ENCODE data around the gene SPATA24. TPM values are rescaled to one million over a fixed set of nuclear protein-coding genes. Genes with fewer than 3 reads are reported as not detected.

The SPATA24 gene
- total and polyA plus RNA-seq, 2 of the 13 experiments (the other 11 are each of a cell fraction or from before 2014, with no cell fraction given) = 6.0 to 11.1 TPM

GRCh38 chr5:139388198-139388821, 15.6 kb downstream of the SPATA24 start (continued):
- TF ChIP-seq ARID4A (CRISPR knock-in tag; IDR thresholded peaks at IDR 0.05; ENCODE audit: borderline replicate concordance) (peak; percentile 62; the same call in 1 of the 2 replicates), ARID5B (CRISPR knock-in tag; IDR thresholded peaks at IDR 0.05) (peak; percentile 63), ZNF562 (CRISPR knock-in tag; IDR thresholded peaks at IDR 0.05; ENCODE audit: borderline replicate concordance) (no peak), PHF5A (CRISPR knock-in tag; IDR thresholded peaks at IDR 0.05; ENCODE audit: low read depth, unreplicated experiment) (no peak), RAD51 (IDR thresholded peaks at IDR 0.05; ENCODE audit: borderline replicate concordance) (no peak), JARID2 (CRISPR knock-in tag; IDR thresholded peaks at IDR 0.05; ENCODE audit: insufficient replicate concordance) (no peak), IKZF4 (CRISPR knock-in tag; IDR thresholded peaks at IDR 0.05; ENCODE audit: borderline replicate concordance, low read depth, not compliant biosample characterization) (no peak), U2AF1 (optimal IDR thresholded peaks at IDR 0.05; ENCODE audit: low read depth, low read length) (no peak), GLMP (CRISPR knock-in tag; IDR thresholded peaks at IDR 0.05; ENCODE audit: borderline replicate concordance) (no peak), BRF2 (CRISPR knock-in tag; IDR thresholded peaks at IDR 0.05) (no peak), REPIN1 (CRISPR knock-in tag; IDR thresholded peaks at IDR 0.05; ENCODE audit: borderline replicate concordance, low read depth) (no peak), ZSCAN25 (CRISPR knock-in tag; IDR thresholded peaks at IDR 0.05) (0 out of 2 replicates have a peak, but pooled peaks have one; percentile 5), ZFAT (CRISPR knock-in tag; conservative IDR thresholded peaks at IDR 0.05) (no peak), TP53 (CRISPR knock-in tag; conservative IDR thresholded peaks at IDR 0.05) (no peak), SAFB2 (CRISPR knock-in tag; IDR thresholded peaks at IDR 0.05; ENCODE audit: borderline replicate concordance, low read depth) (no peak), MAFK (conservative IDR thresholded peaks at IDR 0.05 in 1 of 2, IDR thresholded peaks at IDR 0.05 in 1 of 2; ENCODE audit: low read length in 2 of 2) (no peak), REL (CRISPR knock-in tag; conservative IDR thresholded peaks at IDR 0.05) (no peak), ZNF678 (CRISPR knock-in tag; IDR thresholded peaks at IDR 0.05) (no peak), ZBTB7A (CRISPR knock-in tag; IDR thresholded peaks at IDR 0.05) (peak; percentile 50; the same call in 1 of the 2 replicates)

Measured in HepG2 (cell line).